GM12878 (cell line): Measurements from ENCODE around the gene PEX26. TPM values are rescaled to one million over a fixed set of nuclear protein-coding genes. Genes with fewer than 3 reads are reported as not detected.

Experiments
- ATAC-seq: fragments of 200-7000 bp; cut with Tn5 transposase; 3 replicates; pipeline ENCODE4 v1.9.1; 2020; ENCODE audit warnings: mild to moderate bottlenecking, moderate library complexity
- BruUV-seq: library from RNA; stranded (reverse); fragments of 400-500 nt; replicated peaks from 2 replicates; lab custom pipeline; 2021; lab: Mats Ljungman, UMichigan
- CTCF ChIA-PET: fragments of 300-600 bp; sonication (Branson Sonifier 250); formaldehyde crosslinking; extraction: SDS; loops from one replicate; lab custom pipeline; 2021; ENCODE audit warnings: inconsistent platforms; lab: Yijun Ruan, JAX
- POLR2A ChIA-PET: fragments of 350-600 bp; formaldehyde crosslinking; extraction: SDS; loops from one replicate; lab custom pipeline; 2021; ENCODE audit warnings: inconsistent platforms; lab: Charles Lee
- RAD21 ChIA-PET: fragments of 300-600 bp; sonication (Branson Sonifier 250); formaldehyde crosslinking; loops from one replicate; lab custom pipeline; 2023; ENCODE audit warnings: antibody characterized with exemption; ENCODE audit not compliant: unreplicated experiment; lab: Charles Lee
- SMC1A ChIA-PET: fragments of 300-600 bp; sonication (Branson Sonifier 250); formaldehyde crosslinking; loops from one replicate; lab custom pipeline; 2023; ENCODE audit not compliant: unreplicated experiment, uncharacterized antibody; lab: Charles Lee
- DNase-seq: peaks from one replicate; pipeline ENCODE4 v3.0.0-alpha.2; 2011; ENCODE audit warnings: low read depth, low spot score
- FAIRE-seq: peaks from 3 replicates; lab custom pipeline; 2011; peaks lifted over from hg19 to GRCh38; lab: Jason Lieb, UNC
- H2AFZ ChIP-seq: 2 replicates; pipeline ENCODE4 v1.6.0; 2011; ENCODE audit warnings: low read depth, low read length, control low read depth; ENCODE audit not compliant: control insufficient read depth
- H3K27ac ChIP-seq: 2 replicates; pipeline ENCODE4 v1.5.1; 2011; ENCODE audit warnings: control low read depth; ENCODE audit not compliant: control insufficient read depth, insufficient read depth
- H3K27me3 ChIP-seq, 2 experiments: replicated peaks in 1 of 2; 2 replicates each; pipeline versions ENCODE4 v1.6.0 to v1.6.1; 2011; ENCODE audit warnings: low read length in 1 of 2; ENCODE audit not compliant: control insufficient read depth in 2 of 2, insufficient read depth in 2 of 2
- H3K36me3 ChIP-seq, 2 experiments: 2 replicates each; pipeline ENCODE4 v1.5.1; 2011; ENCODE audit warnings: low read length in 1 of 2; ENCODE audit not compliant: control insufficient read depth in 2 of 2, insufficient read depth in 2 of 2
- H3K4me1 ChIP-seq: 2 replicates; pipeline ENCODE4 v1.6.1; 2011; ENCODE audit warnings: mild to moderate bottlenecking, low read length, moderate library complexity, mixed read lengths; ENCODE audit not compliant: control insufficient read depth, insufficient read depth
- H3K4me2 ChIP-seq: 2 replicates; pipeline ENCODE4 v1.6.0; 2011; ENCODE audit warnings: control low read depth; ENCODE audit not compliant: control insufficient read depth, insufficient read depth
- H3K4me3 ChIP-seq: fragments of 200-600 bp; sonication (generic); 2 replicates; pipeline ENCODE4 v1.5.1; 2016
- H3K79me2 ChIP-seq: 2 replicates; pipeline ENCODE4 v1.6.0; 2011; ENCODE audit warnings: low read length; ENCODE audit not compliant: control insufficient read depth, insufficient read depth
- H3K9ac ChIP-seq: 2 replicates; pipeline ENCODE4 v1.8.0; 2011; ENCODE audit warnings: low read length, control low read depth, mixed read lengths; ENCODE audit not compliant: control insufficient read depth, insufficient read depth
- H3K9me3 ChIP-seq: replicated peaks from 3 replicates; pipeline ENCODE4 v1.5.1; 2011; ENCODE audit warnings: mild to moderate bottlenecking, low read length; ENCODE audit not compliant: control insufficient read depth, insufficient read depth
- H4K20me1 ChIP-seq: 2 replicates; pipeline ENCODE4 v1.6.0; 2011; ENCODE audit not compliant: control insufficient read depth, insufficient read depth
- BACH1 ChIP-seq: fragments of 450-650 bp; IDR thresholded peaks from 2 replicates; pipeline ENCODE4 v1.6.1; 2017; ENCODE audit warnings: mild to moderate bottlenecking, borderline replicate concordance
- CTCF ChIP-seq, 3 experiments: IDR thresholded peaks in 2 of 3; conservative IDR thresholded peaks in 1 of 3; 2 replicates each; pipeline ENCODE4 v1.5.1; 2011; ENCODE audit warnings: low read depth in 3 of 3, low read length in 3 of 3, mild to moderate bottlenecking in 3 of 3, control low read depth in 2 of 3, moderate library complexity in 2 of 3, inconsistent platforms in 1 of 3, mixed read lengths in 1 of 3; ENCODE audit not compliant: control insufficient read depth in 2 of 3, insufficient read depth in 1 of 3; ENCODE audit errors: extremely low read depth in 1 of 3
- E4F1 ChIP-seq: fragments of 450-650 bp; IDR thresholded peaks from 2 replicates; pipeline ENCODE4 v1.6.1; 2018; ENCODE audit warnings: borderline replicate concordance, mild to moderate bottlenecking; ENCODE audit not compliant: partially characterized antibody
- HCFC1 ChIP-seq: fragments of 150-350 bp; IDR thresholded peaks from 2 replicates; pipeline ENCODE4 v1.6.1; 2014; ENCODE audit warnings: low read length
- HDAC2 ChIP-seq: fragments of 200-600 bp; sonication (generic); IDR thresholded peaks from 2 replicates; pipeline ENCODE4 v1.6.1; 2017
- LARP7 ChIP-seq: fragments of 450-650 bp; IDR thresholded peaks from 2 replicates; pipeline ENCODE4 v1.6.1; 2017; ENCODE audit warnings: mild to moderate bottlenecking
- NBN ChIP-seq: fragments of 450-650 bp; IDR thresholded peaks from 2 replicates; pipeline ENCODE4 v1.6.1; 2016
- NR2C1 ChIP-seq: fragments of 450-650 bp; IDR thresholded peaks from 2 replicates; pipeline ENCODE4 v1.6.1; 2017; ENCODE audit warnings: antibody characterized with exemption, mild to moderate bottlenecking, moderate library complexity
- POLR2A ChIP-seq: IDR thresholded peaks from 2 replicates; pipeline ENCODE4 v1.6.1; 2011; ENCODE audit warnings: low read depth, mild to moderate bottlenecking, low read length
- POLR2AphosphoS2 ChIP-seq: IDR thresholded peaks from 2 replicates; pipeline ENCODE4 v1.6.1; 2011; ENCODE audit warnings: low read depth, mild to moderate bottlenecking, low read length, improper control_type of control experiment, moderate library complexity
- SREBF2 ChIP-seq: IDR thresholded peaks from 2 replicates; pipeline ENCODE4 v1.6.1; 2012; ENCODE audit warnings: mild to moderate bottlenecking, low read length
- STAT1 ChIP-seq: fragments of 450-650 bp; conservative IDR thresholded peaks from 2 replicates; pipeline ENCODE4 v1.6.1; 2014; ENCODE audit warnings: antibody characterized with exemption, mild to moderate bottlenecking
- TCF7 ChIP-seq: IDR thresholded peaks from 2 replicates; pipeline ENCODE4 v1.6.1; 2014; ENCODE audit warnings: antibody characterized with exemption, borderline replicate concordance
- USF1 ChIP-seq: IDR thresholded peaks from 2 replicates; pipeline ENCODE4 v1.6.1; 2011; ENCODE audit warnings: borderline replicate concordance, low read depth, mild to moderate bottlenecking, moderate library complexity, mixed read lengths, low read length; ENCODE audit not compliant: insufficient read depth; ENCODE audit errors: extremely low read length
- ZBTB33 ChIP-seq: fragments of 450-650 bp; IDR thresholded peaks from 2 replicates; pipeline ENCODE4 v1.6.1; 2017; ENCODE audit warnings: mild to moderate bottlenecking
- ZNF384 ChIP-seq: IDR thresholded peaks from 2 replicates; pipeline ENCODE4 v1.6.1; 2012; ENCODE audit warnings: low read depth, mild to moderate bottlenecking, low read length, improper control_type of control experiment, borderline replicate concordance
- WGBS: methylation state at CpG from one replicate; pipeline ENCODE4 v1.1.6; 2016; ENCODE audit warnings: low lambda C conversion rate; ENCODE audit not compliant: insufficient replicate concordance, insufficient coverage; ENCODE audit errors: missing lambda C conversion rate; 5-methylcytosine and 5-hydroxymethylcytosine counted together
- in situ Hi-C: fragments of 300-500 bp; cut with MboI; formaldehyde crosslinking; loops from 9 replicates; pipeline ENCODE4 v1.14.3; 2018; ENCODE audit warnings: mixed read lengths
- intact Hi-C: fragments of 100-400 bp; cut with micrococcal nuclease; formaldehyde crosslinking; loops from one replicate; pipeline ENCODE4 v1.14.2; 2022; ENCODE audit not compliant: unreplicated experiment
- polyA plus RNA-seq, 11 experiments: library from polyadenylated mRNA; depleted of rRNA in 4 of 11; unstranded in 6 of 11; stranded (reverse) in 5 of 11; fragments of >200 nt; fragmentation: Nextera tagmentation in 4 of 11; fragmentation: Illumina TruSeq in 1 of 11; extraction: Ambion mirVana in 4 of 11; extraction: Trizol in 1 of 11; gene quantifications; 1 replicate in 1 of 11; 2 replicates in 10 of 11; pipeline versions ENCODE4 v1.2.1 to v1.2.3, GENCODE V29; 2011 to 2016; ENCODE audit warnings: inconsistent platforms in 2 of 11, missing spikeins in 2 of 11, low read depth in 1 of 11
- total RNA-seq, 4 experiments: library from RNA; depleted of rRNA in 3 of 4; stranded (reverse); fragments of >200 nt in 3 of 4; fragmentation: Illumina TruSeq in 1 of 4; extraction: Trizol in 1 of 4; gene quantifications; 2 replicates each; pipeline versions ENCODE4 v1.2.1 to v1.2.3, GENCODE V29; 2013 to 2021

PEX26 gene
- total and polyA plus RNA-seq, 10 of the 15 experiments (the other 5 are each of a cell fraction or from before 2014, with no cell fraction given) = 0.79 to 50.8 (median 22.4) TPM

GRCh38 chr22:18110194-18110953 is 32.6 kb downstream of the PEX26 start, which contains the start of gene TUBA8:
Gene TUBA8, plus strand, starts transcription at chr22:18110809. Its CDS starts 57 bp downstream, at chr22:18110866.
- Histone ChIP-seq H3K9me3 (peaks cover 19% of the 10 kb centered on the region), H3K4me3 (peak within 1 kb of the TSS; percentile 65), H3K27me3 (no peaks in the 10 kb centered on the region; a peak in 1 of 4 replicates), H4K20me1 (no peaks in the 10 kb centered on the region), H3K79me2 (peaks cover 28% of the 10 kb centered on the region), H3K36me3 (no peaks in the 10 kb centered on the region), H3K27ac (peak within 1 kb of the TSS; percentile 67), H3K9ac (peak within 1 kb of the TSS; percentile 74), H3K4me2 (peak within 1 kb of the TSS; percentile 79), H3K4me1 (peaks cover 41% of the 10 kb centered on the region), H2AFZ (peak within 1 kb of the TSS; percentile 15)
- FAIRE-seq (no peak), DNase-seq (no peak), ATAC-seq (peak; percentile 64)
- ChIA-PET CTCF (interaction anchor here (1.8 to 5.9 kb wide), 2 partner anchors 22 to 34 kb away, joined by 5 to 36 read pairs; partner anchors contain the start of gene PEX26), POLR2A (interaction anchor here (0.6 to 4.2 kb wide), 5 partner anchors 17 to 113 kb away, joined by 3 to 20 read pairs (median 5); no protein-coding TSS in a partner anchor), SMC1A (interaction anchor here (0.7 to 1.8 kb wide), 7 partner anchors 9 to 52 kb away, joined by 3 to 5 read pairs (median 3); partner anchors contain the start of genes PEX26 and USP18), RAD21 (interaction anchor here (1.4 to 6.2 kb wide), 3 partner anchors 22 to 39 kb away, joined by 6 to 34 read pairs (median 12); partner anchors contain the start of genes PEX26 and USP18)
- 2% methylated on average over 68 of the region's 72 CpGs for WGBS
- no TSS peak for BruUV-seq
- intact Hi-C loops = no loop called here
- in situ Hi-C loops = no loop called here
- TF ChIP-seq POLR2AphosphoS2 = no peak
- no peak for TF ChIP-seq TCF7
- TF ChIP-seq BACH1 = 0 out of 2 replicates have a peak, but pooled peaks have one; percentile 11
- TF ChIP-seq HDAC2 = 0 out of 2 replicates have a peak, but pooled peaks have one; percentile 22
- no peak for TF ChIP-seq ZBTB33
- no peak for TF ChIP-seq ZNF384
- TF ChIP-seq POLR2A = peak; percentile 73
- TF ChIP-seq NR2C1 = no peak
- TF ChIP-seq STAT1 = no peak
- no peak for TF ChIP-seq NBN
- TF ChIP-seq E4F1 = no peak
- TF ChIP-seq CTCF (IDR thresholded peaks at IDR 0.05 in 2 of 3, conservative IDR thresholded peaks at IDR 0.05 in 1 of 3; ENCODE audit: control insufficient read depth in 2 of 3, extremely low read depth in 1 of 3, insufficient read depth in 1 of 3, low read depth in 3 of 3, low read length in 3 of 3) = peak in 1 of 3 experiments; percentile 16; a peak in 1 of 6 replicates
- no peak for TF ChIP-seq HCFC1
- TF ChIP-seq LARP7 = 0 out of 2 replicates have a peak, but pooled peaks have one; percentile 19
- TF ChIP-seq USF1 = peak; percentile 26
- no peak for TF ChIP-seq SREBF2
